ELR (cell line): ENCODE data around the gene SPATS2L.

ENCODE experiments used
- DNase-seq: peaks from one replicate; pipeline ENCODE4 v3.0.0-alpha.2; 2015; ENCODE audit warnings: low read depth

Gene SPATS2L

GRCh38 chr2:200446612-200447011 is 140.1 kb downstream of the SPATS2L start:
- no peak for DNase-seq

- DNase-seq, result peak; percentile 31
Measured at GRCh38 chr2:200447139-200447855, 140.8 kb downstream of the SPATS2L start.

DNA sequence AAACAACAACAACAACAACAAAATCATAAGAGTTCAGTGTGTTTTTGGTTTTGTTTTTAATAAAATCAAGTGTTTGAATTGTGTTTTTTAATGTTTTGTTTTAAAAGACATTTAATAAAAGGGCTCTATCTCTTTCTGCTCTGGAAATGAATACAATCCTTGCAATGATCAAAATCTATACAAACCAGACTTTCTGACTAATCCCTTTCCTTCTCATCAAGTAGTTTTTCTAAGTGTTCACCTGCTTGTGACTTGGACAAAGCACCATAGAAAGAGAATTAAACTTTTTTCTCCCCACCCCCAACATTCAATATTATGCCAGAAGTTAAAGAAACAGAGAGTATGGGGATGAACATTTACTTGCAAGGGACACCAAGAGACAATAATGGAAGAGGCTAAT is 142.0 kb downstream of the SPATS2L start:
- no peak for DNase-seq

DNA sequence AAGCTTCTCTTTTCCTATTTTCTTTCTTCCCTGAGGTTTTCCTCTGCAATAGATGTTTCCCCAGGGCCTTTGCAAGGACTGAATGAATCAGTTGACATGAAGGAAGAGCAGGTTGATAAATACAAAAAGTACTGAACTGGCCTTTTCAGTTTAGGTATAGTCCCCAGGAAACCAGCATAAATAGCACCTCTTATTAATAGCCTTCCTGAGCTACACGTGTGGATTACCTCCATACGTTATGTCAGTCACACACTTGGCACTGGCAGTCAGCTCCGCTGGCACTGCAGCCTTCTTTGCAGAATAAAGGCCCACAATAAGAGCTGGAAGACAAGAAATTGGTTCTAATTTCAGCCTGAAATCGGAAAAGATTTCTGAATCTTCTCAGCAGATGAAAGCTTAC is 142.7 kb downstream of the SPATS2L start:
- no peak for DNase-seq

DNA sequence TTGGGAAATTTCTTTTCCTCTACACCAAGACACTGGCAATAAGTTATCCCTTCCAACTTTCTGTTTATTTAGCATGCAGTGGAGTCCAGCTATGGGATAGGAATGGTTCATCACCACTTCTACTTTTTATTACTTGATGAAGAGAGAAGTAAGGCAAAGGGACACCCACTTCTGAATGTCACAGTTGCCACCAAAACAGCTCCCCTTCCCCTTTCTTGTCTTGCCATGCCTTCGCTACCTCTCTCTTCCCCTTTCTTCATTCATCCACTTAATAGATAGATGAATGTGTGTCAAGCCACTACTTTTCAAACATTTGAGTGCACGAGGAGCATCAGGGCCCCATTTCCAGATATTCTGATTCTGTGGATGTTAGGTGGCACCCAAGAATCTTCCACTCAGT is 143.8 kb downstream of the SPATS2L start:
- no peak for DNase-seq

DNA sequence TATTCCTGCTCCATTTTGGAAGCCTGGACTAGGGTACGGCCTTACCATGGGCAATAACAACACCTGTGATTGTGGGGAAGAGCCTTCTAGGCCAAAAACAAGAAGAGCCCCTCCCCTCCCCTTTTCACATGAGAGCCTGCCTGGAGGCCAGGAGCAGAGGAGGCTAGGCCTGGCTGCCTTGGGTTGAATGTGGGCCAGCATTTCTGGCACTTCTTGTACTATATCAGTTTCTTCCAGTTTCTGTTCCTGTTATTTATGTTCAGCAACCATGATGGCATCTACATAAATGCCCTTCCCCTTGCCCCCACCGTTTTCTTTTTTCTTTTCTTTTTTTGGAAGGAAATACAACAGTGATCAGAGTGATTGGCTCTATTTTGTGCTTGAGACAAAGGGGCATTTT is 145.0 kb downstream of the SPATS2L start:
- DNase-seq, result no peak

- DNase-seq, result no peak
Measured at GRCh38 chr2:200452377-200452776, 145.9 kb downstream of the SPATS2L start.

GRCh38 chr2:200453142-200453852 is 146.8 kb downstream of the SPATS2L start:
- DNase-seq, result no peak

DNA sequence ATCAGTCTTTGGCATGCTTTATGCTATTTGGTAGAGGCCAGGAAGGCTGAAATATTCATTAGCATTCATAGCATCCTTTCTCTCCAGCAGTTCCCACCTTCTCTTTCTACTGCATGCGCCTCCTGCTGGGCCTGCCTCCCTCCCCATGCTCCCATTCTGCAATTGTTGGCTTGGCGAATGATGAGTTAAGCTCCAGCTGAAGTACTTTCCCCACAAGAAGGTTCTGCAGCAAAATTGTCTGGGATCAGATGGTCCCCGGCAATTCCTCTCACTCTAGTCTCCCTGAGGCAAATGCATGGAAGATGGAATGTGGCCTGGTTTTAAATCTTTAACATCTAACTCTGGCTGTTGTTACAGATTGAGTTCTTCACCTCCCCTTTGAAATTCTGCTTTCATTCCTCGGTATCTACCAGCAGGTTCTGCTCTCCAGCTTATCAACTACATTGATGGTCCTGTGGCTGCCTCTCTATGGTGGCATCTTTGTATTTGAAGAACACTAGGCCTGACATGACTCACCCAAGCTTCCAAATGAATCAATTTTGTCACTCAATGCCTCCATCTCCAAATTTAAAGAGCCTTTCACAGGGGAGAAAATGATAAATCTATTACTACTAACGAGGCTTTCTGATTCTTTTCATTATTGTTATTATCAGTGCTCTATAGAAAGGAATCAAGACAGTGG is 147.5 kb downstream of the SPATS2L start:
- peak; percentile 21 for DNase-seq

DNA sequence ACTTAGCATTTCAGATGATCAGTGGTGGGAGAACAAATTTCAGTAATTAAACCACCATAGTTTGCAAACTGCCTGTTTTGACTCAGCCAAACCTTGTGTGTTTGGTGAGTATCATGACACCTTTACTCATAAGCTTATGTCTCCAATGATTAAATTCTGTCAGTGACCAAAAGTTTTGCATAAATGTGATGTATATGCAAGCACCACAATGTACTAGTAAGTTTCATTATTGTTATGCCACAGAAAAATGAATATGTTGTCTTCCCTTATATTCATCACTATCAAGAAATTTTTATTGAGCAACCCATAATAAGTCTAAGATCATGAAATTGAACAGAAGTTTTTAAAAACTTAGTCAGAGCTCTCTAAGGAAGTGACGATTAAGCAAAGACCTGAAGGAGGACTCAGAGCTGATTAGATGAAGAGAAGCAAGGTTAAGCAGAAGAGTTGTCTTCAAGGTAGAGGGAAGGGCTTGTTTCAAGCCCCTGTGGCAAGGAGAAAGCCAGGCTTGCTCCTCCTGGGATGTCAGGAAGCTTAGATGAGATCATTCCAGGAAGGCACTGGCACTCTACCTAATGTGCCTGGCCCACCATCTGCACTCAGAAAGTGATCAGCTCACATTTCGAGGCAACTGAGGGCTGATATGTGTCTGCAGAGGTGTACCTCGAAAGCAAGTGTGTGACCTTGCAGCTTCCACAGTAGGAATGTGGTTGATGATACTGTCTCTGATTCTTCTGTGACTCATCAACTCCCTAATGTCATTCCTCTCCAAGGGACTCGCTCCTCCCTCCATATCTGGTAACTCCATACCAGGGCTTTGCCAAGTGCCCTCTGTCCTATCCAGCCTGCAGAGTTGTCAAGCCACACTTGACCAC is 148.7 kb downstream of the SPATS2L start:
- DNase-seq, result peak; percentile 85

DNA sequence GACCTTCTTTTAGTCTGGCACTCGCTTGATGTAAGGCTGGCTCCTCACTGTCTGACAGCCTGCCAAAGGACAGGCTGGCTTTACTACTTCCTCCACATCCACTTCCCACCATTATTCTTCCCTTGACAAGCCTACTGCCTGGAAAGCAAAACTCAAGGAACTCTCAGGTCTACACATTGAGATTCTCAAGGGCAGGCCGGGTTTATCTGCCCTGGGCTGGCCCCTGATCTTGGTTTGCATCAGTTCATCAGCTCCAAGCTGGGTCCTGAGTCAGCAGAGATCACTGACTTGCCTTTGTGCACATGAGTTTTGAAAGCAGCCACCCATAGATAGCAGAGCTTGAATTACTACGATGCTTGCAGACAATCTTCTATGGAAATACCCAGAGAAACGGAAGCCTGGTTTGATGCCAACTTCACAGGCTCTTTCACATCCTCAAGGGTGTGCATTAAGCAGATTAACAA is 149.5 kb downstream of the SPATS2L start:
- no peak for DNase-seq

DNA sequence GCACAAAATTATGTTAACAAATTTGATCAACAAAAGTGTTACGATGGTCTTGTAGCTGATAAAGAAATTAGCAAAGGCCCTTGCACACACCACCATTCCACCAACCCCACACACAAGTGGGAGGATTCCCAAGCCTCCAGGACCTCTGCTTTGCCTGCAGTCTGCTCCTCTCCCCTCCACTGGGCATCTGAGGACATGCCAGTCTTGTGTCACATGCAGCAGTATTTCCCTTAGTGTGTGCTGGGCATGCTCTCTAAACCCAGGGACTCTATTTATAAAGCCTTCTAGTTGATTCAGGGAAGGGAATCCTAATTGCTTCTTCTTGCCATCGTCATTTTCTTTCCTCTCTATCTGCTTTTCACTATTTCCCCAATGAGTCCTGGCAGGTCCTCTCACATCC is 150.1 kb downstream of the SPATS2L start:
- DNase-seq, result no peak

DNA sequence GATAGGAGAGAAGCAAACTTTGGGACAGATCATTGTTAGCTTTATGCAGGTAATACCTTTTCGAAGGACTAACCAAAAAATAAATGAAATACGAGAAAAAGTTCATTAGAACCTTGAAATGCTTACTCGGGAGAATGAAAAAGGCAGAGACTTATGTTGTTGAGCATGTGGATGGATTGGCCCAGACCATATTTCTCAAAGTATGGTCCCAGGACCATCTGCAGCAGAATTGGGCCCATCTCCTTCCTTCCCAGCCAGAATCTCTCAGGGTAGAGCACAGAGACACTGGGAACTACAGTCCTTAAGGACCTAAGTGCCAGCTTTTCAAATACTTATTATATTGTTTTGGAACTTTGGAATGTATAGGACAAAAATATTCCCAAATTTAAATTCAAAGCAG is 152.6 kb downstream of the SPATS2L start:
- no peak for DNase-seq

GRCh38 chr2:200461846-200462710 is 155.6 kb downstream of the SPATS2L start:
- DNase-seq, result no peak

GRCh38 chr2:200463452-200463851 is 157.0 kb downstream of the SPATS2L start:
- no peak for DNase-seq

DNA sequence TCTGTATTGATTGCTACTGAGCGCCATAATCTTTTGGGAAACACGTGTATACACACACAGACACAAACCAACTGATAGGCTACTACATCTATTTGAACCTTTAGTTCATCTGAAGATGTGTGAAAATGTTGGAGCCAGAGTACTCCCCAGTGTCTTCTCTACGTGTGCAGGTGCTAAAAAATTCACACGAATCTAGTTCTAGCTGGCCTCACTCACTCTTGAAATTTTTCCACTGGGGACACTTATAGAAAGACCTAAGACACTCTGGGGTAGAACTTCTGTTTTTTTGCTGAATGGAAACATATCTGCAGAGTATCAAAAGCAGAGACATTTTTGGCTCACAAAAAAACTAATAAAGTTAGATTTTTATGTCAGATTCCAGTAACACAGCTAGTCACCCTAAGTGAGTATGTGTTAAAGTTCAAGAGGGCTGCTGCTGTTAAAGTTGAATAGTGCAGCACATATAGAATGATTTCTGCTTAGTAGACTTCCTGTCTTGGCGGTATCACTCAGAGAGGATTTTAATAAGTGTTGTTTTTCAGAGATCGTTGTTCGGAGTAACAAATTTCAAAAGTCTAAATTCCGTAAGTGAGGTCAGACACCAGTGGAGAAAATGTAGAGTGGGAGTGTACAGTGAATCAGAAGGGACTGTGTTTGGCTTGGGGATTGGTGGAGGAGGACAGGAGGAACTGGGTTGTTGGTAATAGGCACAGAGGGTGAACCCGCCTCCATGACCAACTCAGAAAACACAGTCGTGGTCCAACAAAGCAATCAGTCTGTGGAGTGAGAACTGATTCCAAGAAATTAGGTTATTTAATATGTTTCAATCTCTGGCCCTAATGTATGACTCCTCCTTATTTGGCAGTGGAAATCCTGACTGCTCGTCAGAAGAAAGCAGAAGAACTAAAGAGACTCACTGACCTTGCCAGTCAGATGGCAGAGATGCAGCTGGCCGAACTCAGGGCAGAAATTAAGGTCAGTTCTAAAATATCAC is 160.2 kb downstream of the SPATS2L start:
- DNase-seq, result no peak

DNA sequence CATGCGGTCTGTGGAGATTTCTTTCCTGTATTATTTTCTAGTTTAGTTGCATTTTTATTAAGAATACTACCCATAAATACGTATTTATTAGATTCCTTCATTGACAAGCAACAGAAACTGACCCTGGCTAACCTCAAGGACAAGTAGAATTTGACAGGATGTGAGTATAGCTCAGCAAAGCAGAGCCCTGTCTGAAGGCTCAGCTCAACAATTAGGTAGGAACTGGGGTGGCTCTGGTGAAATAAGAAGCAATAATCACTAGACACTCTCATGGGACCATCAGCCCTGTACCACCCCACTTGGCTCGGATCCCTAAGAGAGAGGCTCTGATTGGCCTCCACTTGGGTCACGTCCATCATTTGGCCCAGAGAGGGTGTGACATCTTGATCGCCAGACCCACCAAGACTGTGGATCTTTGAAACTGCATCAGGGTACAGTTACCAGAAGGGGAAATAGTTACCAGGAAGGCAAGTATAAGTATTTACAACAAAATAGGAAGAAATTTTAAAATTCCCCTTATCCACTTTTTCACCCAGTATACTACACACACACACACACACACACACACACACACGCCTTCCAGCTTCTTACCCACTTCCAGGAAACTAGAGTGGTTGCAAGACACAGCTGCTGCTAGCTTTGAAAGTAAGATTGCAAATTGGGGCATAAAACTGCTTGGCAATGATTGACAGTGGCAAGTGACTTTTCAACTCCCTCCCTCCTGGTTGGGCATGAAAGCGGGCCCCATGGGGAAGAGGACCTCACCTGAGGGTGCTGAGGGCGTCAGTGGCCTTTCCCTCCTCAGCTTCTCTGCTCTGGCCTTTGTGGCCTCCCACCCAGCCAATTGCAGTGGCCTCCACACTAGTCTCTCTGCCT is 161.6 kb downstream of the SPATS2L start:
- no peak for DNase-seq

GRCh38 chr2:200469708-200470211 is 163.3 kb downstream of the SPATS2L start:
- no peak for DNase-seq

DNA sequence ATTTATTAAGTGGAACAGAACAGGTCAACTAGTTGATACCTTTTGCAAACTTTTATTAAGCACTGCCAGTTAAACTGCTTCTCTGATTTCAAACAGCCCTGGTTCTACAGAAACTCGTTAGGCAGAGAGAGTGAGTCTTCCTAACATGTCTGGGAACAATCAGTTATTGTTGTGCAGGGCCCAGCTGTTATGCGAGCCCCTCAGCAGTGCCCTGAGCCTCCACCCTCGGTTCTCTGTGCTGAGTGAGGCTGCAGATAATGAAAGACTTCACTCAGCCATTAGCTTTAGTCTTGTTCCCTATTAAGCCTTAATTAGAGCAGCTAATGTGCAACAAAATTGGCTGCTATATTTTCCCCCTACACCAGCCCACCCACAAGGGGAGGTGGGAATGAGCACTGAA is 163.7 kb downstream of the SPATS2L start:
- DNase-seq, result no peak
